Measurements from ENCODE around the gene ABCD4.

The ABCD4 gene

DNA sequence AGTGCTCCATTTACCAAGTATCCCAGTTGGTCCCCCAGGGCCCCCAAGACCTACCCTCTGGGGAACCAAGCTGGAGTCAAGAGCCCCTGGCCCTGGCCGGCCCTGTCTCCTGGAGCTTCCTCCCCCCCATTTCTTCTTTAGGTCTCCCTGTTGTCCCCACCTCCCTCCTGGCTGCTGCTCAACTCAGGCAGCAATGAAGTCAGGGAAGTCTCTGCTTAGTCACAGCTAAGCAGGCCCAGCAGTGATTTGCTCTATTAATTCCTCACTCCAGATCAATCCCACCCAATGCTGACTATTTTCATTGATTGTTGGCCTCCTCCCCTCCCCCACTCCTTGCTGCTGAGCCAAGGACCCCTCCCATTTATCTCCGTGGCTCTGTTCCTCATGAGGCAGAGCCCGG lies 35.1 kb downstream of the ABCD4 start:
- no peaks in the 10 kb centered on the region for H3K4me1 ChIP-seq (ENCODE audit: low read depth, poor library complexity, severe bottlenecking)
- no peaks in the 10 kb centered on the region for H3K79me2 ChIP-seq (ENCODE audit: insufficient read depth, low read depth)
- H3K4me3 ChIP-seq (IDR thresholded peaks at IDR 0.05; ENCODE audit: insufficient read depth, low read depth, low read length): no peak overlapping the region
- no peak overlapping the region for H3K4me2 ChIP-seq
- TF ChIP-seq CTCF (conservative IDR thresholded peaks at IDR 0.05; ENCODE audit: low read depth, low read length): no peak
- H4K20me1 ChIP-seq (ENCODE audit: insufficient read depth): no peaks in the 10 kb centered on the region
- no peak overlapping the region for H3K9ac ChIP-seq
- no peak overlapping the region for H3K27ac ChIP-seq
- no peaks in the 10 kb centered on the region for H3K27me3 ChIP-seq (ENCODE audit: insufficient read depth, low read depth)
- no peaks in the 10 kb centered on the region for H3K36me3 ChIP-seq (ENCODE audit: insufficient read depth)
- H2AFZ ChIP-seq (ENCODE audit: low read depth): no peak overlapping the region

DNA sequence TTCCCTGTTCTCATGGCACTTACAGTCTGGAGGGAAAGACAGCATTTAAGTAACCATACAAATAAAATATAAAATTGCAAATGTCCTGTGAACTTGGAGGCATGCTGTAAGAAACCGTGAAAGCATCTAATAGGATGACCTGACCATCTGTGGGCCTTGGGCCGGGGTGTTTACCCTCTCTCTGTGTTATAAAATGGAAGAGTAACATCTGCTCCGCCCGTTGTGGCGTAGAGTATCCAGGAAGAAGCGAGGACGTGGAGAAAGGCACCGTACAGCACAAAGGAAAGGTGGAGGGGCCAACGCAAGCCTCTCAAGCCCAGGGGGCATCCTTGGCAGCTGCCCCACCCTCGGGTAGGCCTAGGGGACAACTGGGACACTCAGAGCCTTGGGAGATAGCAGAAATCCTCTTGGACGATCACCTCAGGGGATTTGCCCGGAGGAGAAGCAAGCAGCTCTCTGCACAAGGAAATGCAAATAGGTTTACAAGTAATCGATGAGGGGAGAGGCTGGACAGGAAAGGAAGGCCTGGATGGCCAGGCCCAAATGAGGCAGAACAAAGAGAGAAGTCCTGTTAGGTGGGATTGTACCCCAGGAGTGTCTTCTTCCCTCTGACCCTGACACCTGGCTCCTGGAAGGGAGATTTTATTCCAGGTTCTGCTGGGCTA lies 37.3 kb downstream of the ABCD4 start:
- Histone ChIP-seq H3K4me2 (no peak overlapping the region), H3K9ac (no peak overlapping the region), H2AFZ (ENCODE audit: low read depth) (no peak overlapping the region)

DNA sequence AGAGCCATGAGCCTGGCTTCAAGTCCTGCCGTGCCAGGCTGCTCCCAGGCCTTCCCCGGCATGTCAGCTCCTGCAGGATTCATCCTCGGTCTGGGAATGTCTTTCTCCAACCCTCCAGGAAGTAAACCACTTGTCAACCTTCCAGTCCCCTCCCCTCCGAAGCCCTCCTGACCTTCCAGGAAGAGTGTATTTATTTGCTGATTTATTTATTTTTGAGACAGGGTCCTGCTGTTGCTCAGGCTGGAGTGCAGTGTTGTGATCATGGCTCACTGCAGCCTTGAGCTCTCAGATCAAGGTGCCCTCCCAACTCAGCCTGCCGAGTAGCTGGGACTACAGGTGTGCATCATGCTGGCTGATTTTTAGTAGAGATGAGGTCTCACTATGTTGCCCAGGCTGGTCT lies 38.8 kb downstream of the ABCD4 start:
- Histone ChIP-seq H3K27me3 (ENCODE audit: insufficient read depth, low read depth) (0 out of 2 replicates have a peak, but pooled peaks cover 1% of the 10 kb centered on the region), H3K27ac (no peak overlapping the region)

More for the DNA sequence above, 37.3 kb downstream of the ABCD4 start:
- Histone ChIP-seq H4K20me1 (ENCODE audit: insufficient read depth) (no peaks in the 10 kb centered on the region), H3K79me2 (ENCODE audit: insufficient read depth, low read depth) (no peaks in the 10 kb centered on the region), H3K36me3 (ENCODE audit: insufficient read depth) (no peaks in the 10 kb centered on the region), H3K4me3 (IDR thresholded peaks at IDR 0.05; ENCODE audit: insufficient read depth, low read depth, low read length) (no peak overlapping the region), H3K27ac (no peak overlapping the region), H3K4me1 (ENCODE audit: low read depth, poor library complexity, severe bottlenecking) (no peaks in the 10 kb centered on the region), H3K27me3 (ENCODE audit: insufficient read depth, low read depth) (no peaks in the 10 kb centered on the region)
- TF ChIP-seq CTCF (conservative IDR thresholded peaks at IDR 0.05; ENCODE audit: low read depth, low read length): no peak

DNA sequence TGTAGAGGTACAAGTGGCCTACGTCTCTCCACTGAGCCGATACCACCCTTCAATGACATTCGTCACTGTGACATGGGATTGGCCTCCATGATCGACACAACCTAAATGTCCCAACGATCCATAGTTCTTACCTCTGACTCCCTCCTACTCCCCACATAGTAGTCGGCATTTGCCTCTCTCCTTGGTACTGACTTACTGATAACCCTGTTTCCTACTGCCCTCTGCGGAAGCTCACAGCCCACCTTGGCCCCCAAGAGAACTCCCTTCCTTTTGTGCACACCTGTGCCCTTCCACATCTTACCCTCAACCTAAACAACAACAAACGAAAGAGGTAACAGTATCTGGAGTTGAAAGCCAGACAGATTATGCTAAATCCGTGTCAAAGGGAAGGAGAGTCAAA lies 39.6 kb downstream of the ABCD4 start:
- no peak for TF ChIP-seq CTCF (conservative IDR thresholded peaks at IDR 0.05; ENCODE audit: low read depth, low read length)
- H3K4me2 ChIP-seq: no peak overlapping the region
- no peaks in the 10 kb centered on the region for H3K79me2 ChIP-seq (ENCODE audit: insufficient read depth, low read depth)
- H3K36me3 ChIP-seq (ENCODE audit: insufficient read depth): no peaks in the 10 kb centered on the region
- no peaks in the 10 kb centered on the region for H4K20me1 ChIP-seq (ENCODE audit: insufficient read depth)
- no peak overlapping the region for H3K4me3 ChIP-seq (IDR thresholded peaks at IDR 0.05; ENCODE audit: insufficient read depth, low read depth, low read length)
- H3K4me1 ChIP-seq (ENCODE audit: low read depth, poor library complexity, severe bottlenecking): no peaks in the 10 kb centered on the region
- no peak overlapping the region for H2AFZ ChIP-seq (ENCODE audit: low read depth)
- no peak overlapping the region for H3K27ac ChIP-seq
- no peak overlapping the region for H3K9ac ChIP-seq
- peaks cover 4% of the 10 kb centered on the region; the same call in 1 of the 2 replicates for H3K27me3 ChIP-seq (ENCODE audit: insufficient read depth, low read depth)

More for the DNA sequence above, 38.8 kb downstream of the ABCD4 start:
- no peak for TF ChIP-seq CTCF (conservative IDR thresholded peaks at IDR 0.05; ENCODE audit: low read depth, low read length)
- Histone ChIP-seq H3K9ac (no peak overlapping the region), H2AFZ (ENCODE audit: low read depth) (no peak overlapping the region), H3K36me3 (ENCODE audit: insufficient read depth) (no peaks in the 10 kb centered on the region), H3K79me2 (ENCODE audit: insufficient read depth, low read depth) (no peaks in the 10 kb centered on the region), H3K4me1 (ENCODE audit: low read depth, poor library complexity, severe bottlenecking) (no peaks in the 10 kb centered on the region), H3K4me3 (IDR thresholded peaks at IDR 0.05; ENCODE audit: insufficient read depth, low read depth, low read length) (no peak overlapping the region), H3K4me2 (no peak overlapping the region), H4K20me1 (ENCODE audit: insufficient read depth) (no peaks in the 10 kb centered on the region)

All from KMS-11 (cell line).